Measurements from ENCODE around the gene FERMT3. TPM values are rescaled to one million over a fixed set of nuclear protein-coding genes. Genes with fewer than 3 reads are reported as not detected.

FERMT3 gene
- total and polyA plus RNA-seq, 4 donors: 17.4 to 182 (median 84.5) TPM

- peaks cover 0 to 5% (median under 1%) of the 10 kb centered on the region in 4 donors for H3K36me3 ChIP-seq (ENCODE audit: control insufficient read depth in 4 of 4, insufficient read depth in 4 of 4, low read length in 4 of 4)
- no peak overlapping the region for H3K9ac ChIP-seq (ENCODE audit: insufficient read depth in 1 of 2, low read length in 2 of 2)
- no peak overlapping the region for H3K27ac ChIP-seq (ENCODE audit: low read depth in 1 of 2, low read length in 1 of 2)
- H3K4me3 ChIP-seq: no peak overlapping the region
- DNase-seq: no peak
- no peaks in the 10 kb centered on the region for H3K27me3 ChIP-seq (ENCODE audit: control insufficient read depth in 3 of 3, insufficient read depth in 3 of 3, low read length in 2 of 3)
- 84 to 87% methylated on average over 8 of the region's 8 CpGs for WGBS, 2 donors
- no peak for TF ChIP-seq CTCF (IDR thresholded peaks at IDR 0.05; ENCODE audit: control extremely low read depth, extremely low read depth)
- peaks cover 0 to 34% (median 14%) of the 10 kb centered on the region in 5 donors for H3K4me1 ChIP-seq (ENCODE audit: control insufficient read depth in 5 of 5, insufficient read depth in 5 of 5, low read length in 5 of 5)
- ATAC-seq (ENCODE audit: insufficient read depth, low FRiP score): no peak
- H3K9me3 ChIP-seq (ENCODE audit: control insufficient read depth in 4 of 4, insufficient read depth in 3 of 4, low read length in 3 of 4): no peaks in the 10 kb centered on the region
Observed at GRCh38 chr11:64249563-64250414, 43.3 kb downstream of the FERMT3 start.

- Histone ChIP-seq H3K27ac (ENCODE audit: low read depth in 1 of 2, low read length in 1 of 2) (no peak overlapping the region), H3K27me3 (ENCODE audit: control insufficient read depth in 3 of 3, insufficient read depth in 3 of 3, low read length in 2 of 3) (no peaks in the 10 kb centered on the region), H3K4me1 (ENCODE audit: control insufficient read depth in 5 of 5, insufficient read depth in 5 of 5, low read length in 5 of 5) (peaks cover 0 to 28% (median 12%) of the 10 kb centered on the region in 5 donors), H3K4me3 (no peak overlapping the region), H3K9ac (ENCODE audit: insufficient read depth in 1 of 2, low read length in 2 of 2) (no peak overlapping the region), H3K36me3 (ENCODE audit: control insufficient read depth in 4 of 4, insufficient read depth in 4 of 4, low read length in 4 of 4) (peaks cover 0 to 11% (median 2%) of the 10 kb centered on the region in 4 donors), H3K9me3 (ENCODE audit: control insufficient read depth in 4 of 4, insufficient read depth in 3 of 4, low read length in 3 of 4) (no peaks in the 10 kb centered on the region)
- 23 to 27% methylated on average over 13 of the region's 13 CpGs for WGBS, 2 donors
- DNase-seq (peak in 1 of 3 donors; percentile 26), ATAC-seq (ENCODE audit: insufficient read depth, low FRiP score) (no peak)
- TF ChIP-seq CTCF (IDR thresholded peaks at IDR 0.05; ENCODE audit: control extremely low read depth, extremely low read depth): no peak
Observed at GRCh38 chr11:64250415-64251015, 44.0 kb downstream of the FERMT3 start.

- DNase-seq (peak; percentile 44 to 70 (median 49)), ATAC-seq (ENCODE audit: insufficient read depth, low FRiP score) (peak; percentile 73)
- WGBS, 2 donors: 1% methylated on average over 63 to 75 of the region's 75 CpGs
- H3K36me3 ChIP-seq (ENCODE audit: control insufficient read depth in 4 of 4, insufficient read depth in 4 of 4, low read length in 4 of 4): peaks cover 0 to 17% (median 2%) of the 10 kb centered on the region in 4 donors
- H3K9me3 ChIP-seq (ENCODE audit: control insufficient read depth in 4 of 4, insufficient read depth in 3 of 4, low read length in 3 of 4): no peaks in the 10 kb centered on the region
- H3K9ac ChIP-seq (ENCODE audit: insufficient read depth in 1 of 2, low read length in 2 of 2): peak within 1 kb of the TSS in 1 of 2 donors; percentile 58
- H3K4me1 ChIP-seq (ENCODE audit: control insufficient read depth in 5 of 5, insufficient read depth in 5 of 5, low read length in 5 of 5): peaks cover 0 to 26% (median 9%) of the 10 kb centered on the region in 5 donors
- TF ChIP-seq CTCF (IDR thresholded peaks at IDR 0.05; ENCODE audit: control extremely low read depth, extremely low read depth): peak; percentile 35
- peak within 1 kb of the TSS; percentile 24 to 63 for H3K27ac ChIP-seq (ENCODE audit: low read depth in 1 of 2, low read length in 1 of 2)
- peak within 1 kb of the TSS; percentile 62 for H3K4me3 ChIP-seq
- no peaks in the 10 kb centered on the region for H3K27me3 ChIP-seq (ENCODE audit: control insufficient read depth in 3 of 3, insufficient read depth in 3 of 3, low read length in 2 of 3)
Observed at GRCh38 chr11:64251016-64251752, 44.7 kb downstream of the FERMT3 start, which contains the start of gene PLCB3. TSS of gene PLCB3 (plus strand) at chr11:64251530. CDS start at chr11:64251650, 120 bp downstream.

Data from lung (tissue), 12 donors.